Measurements from ENCODE around the gene PSMD5.

- no peak for TF ChIP-seq CTCF (IDR thresholded peaks at IDR 0.05; ENCODE audit: borderline replicate concordance, extremely low read depth, low read length, poor library complexity, severe bottlenecking)
- no peak for TF ChIP-seq EZH2 (IDR thresholded peaks at IDR 0.05; ENCODE audit: borderline replicate concordance, low read depth, low read length, severe bottlenecking)
These were observed 47.0 kb upstream of the PSMD5 start for GRCh38 chr9:120889606-120890271.
